HepG2 (cell line): ENCODE results near the gene BORCS5. TPM values are rescaled to one million over a fixed set of nuclear protein-coding genes. Genes with fewer than 3 reads are reported as not detected.

Source experiments
- ATAC-seq: fragments of 200-7000 bp; cut with Tn5 transposase; 3 replicates; pipeline ENCODE4 v1.9.1; 2020; ENCODE audit warnings: mild to moderate bottlenecking, moderate library complexity
- BruUV-seq: library from RNA; stranded (reverse); fragments of 400-500 nt; replicated peaks from 2 replicates; lab custom pipeline; 2021; lab: Mats Ljungman, UMichigan
- CTCF ChIA-PET: fragments of 300-600 bp; formaldehyde crosslinking; extraction: SDS; loops from one replicate; lab custom pipeline; 2021; ENCODE audit warnings: low total read pairs, inconsistent platforms, low intra/inter-chr PET ratio; lab: Yijun Ruan, JAX
- POLR2A ChIA-PET: fragments of 350-600 bp; sonication (Branson Sonifier 250); formaldehyde crosslinking; loops from one replicate; lab custom pipeline; 2020; ENCODE audit warnings: antibody characterized with exemption, inconsistent platforms; lab: Yijun Ruan, JAX
- DNase-seq: peaks from one replicate; pipeline ENCODE4 v3.0.0-alpha.2; 2015; ENCODE audit warnings: low spot score
- FAIRE-seq: peaks from 3 replicates; lab custom pipeline; 2011; peaks lifted over from hg19 to GRCh38; lab: Jason Lieb, UNC
- H2AFZ ChIP-seq: one replicate; pipeline ENCODE4 v1.6.1; 2011; ENCODE audit warnings: low read length, inconsistent platforms
- H3K27ac ChIP-seq: fragments of 300-600 bp; 3 replicates; pipeline ENCODE4 v1.8.0; 2011; ENCODE audit warnings: mixed run types, mild to moderate bottlenecking, mixed read lengths, low read length, inconsistent platforms; ENCODE audit not compliant: insufficient read depth; ENCODE audit errors: extremely low read length
- H3K27me3 ChIP-seq, 2 experiments: fragments of 200-600 bp in 1 of 2; 2 replicates in 1 of 2; 3 replicates in 1 of 2; pipeline versions ENCODE4 v1.6.0 to v1.8.0; 2011; ENCODE audit warnings: low read length in 2 of 2, mild to moderate bottlenecking in 2 of 2, moderate library complexity in 2 of 2, inconsistent platforms in 1 of 2; ENCODE audit not compliant: insufficient read depth in 2 of 2, control insufficient read depth in 1 of 2
- H3K36me3 ChIP-seq, 2 experiments: fragments of 200-600 bp in 1 of 2; replicated peaks in 1 of 2; 2 replicates in 1 of 2; 3 replicates in 1 of 2; pipeline versions ENCODE4 v1.5.1 to v1.8.0; 2011; ENCODE audit warnings: low read length in 2 of 2, inconsistent platforms in 1 of 2; ENCODE audit not compliant: insufficient read depth in 2 of 2, control insufficient read depth in 1 of 2
- H3K4me1 ChIP-seq: 2 replicates; pipeline ENCODE4 v1.5.1; 2012; ENCODE audit warnings: low read length, inconsistent platforms; ENCODE audit not compliant: insufficient read depth
- H3K4me2 ChIP-seq: 2 replicates; pipeline ENCODE4 v1.6.0; 2011; ENCODE audit warnings: low read depth, low read length, inconsistent platforms
- H3K4me3 ChIP-seq, 3 experiments: fragments of 200-600 bp in 1 of 3; sonication (generic), shearing (Covaris generic) in 1 of 3; replicated peaks in 1 of 3; 2 replicates each; pipeline ENCODE4 v1.5.1; 2011 to 2016; ENCODE audit warnings: low read length in 3 of 3, inconsistent platforms in 2 of 3, low read depth in 2 of 3, mild to moderate bottlenecking in 2 of 3, control low read depth in 1 of 3, mixed read lengths in 1 of 3; ENCODE audit not compliant: insufficient read depth in 1 of 3
- H3K79me2 ChIP-seq: one replicate; pipeline ENCODE4 v1.6.1; 2011; ENCODE audit warnings: low read length, inconsistent platforms; ENCODE audit not compliant: insufficient read depth
- H3K9ac ChIP-seq: 2 replicates; pipeline ENCODE4 v1.6.0; 2011; ENCODE audit warnings: mild to moderate bottlenecking, low read depth, low read length, inconsistent platforms; ENCODE audit not compliant: insufficient read depth
- H3K9me3 ChIP-seq: 2 replicates; pipeline ENCODE4 v1.5.1; 2012; ENCODE audit warnings: mild to moderate bottlenecking, low read length
- H4K20me1 ChIP-seq: 2 replicates; pipeline ENCODE4 v1.6.0; 2011; ENCODE audit warnings: inconsistent platforms, mild to moderate bottlenecking, low read length, moderate library complexity; ENCODE audit not compliant: insufficient read depth
- ARID3A ChIP-seq: IDR thresholded peaks from 2 replicates; pipeline ENCODE4 v1.6.1; 2012; ENCODE audit warnings: low read depth, low read length, improper control_type of control experiment
- ARNT ChIP-seq: fragments of 450-650 bp; IDR thresholded peaks from 2 replicates; pipeline ENCODE4 v1.6.1; 2017
- ATF7 ChIP-seq, 2 experiments: fragments of 450-650 bp in 1 of 2; sonication (generic) in 1 of 2; formaldehyde crosslinking in 1 of 2; IDR thresholded peaks; 2 replicates each; pipeline versions ENCODE4 v1.4.0 to v1.6.1; 2016 to 2020; ENCODE audit warnings: antibody characterized with exemption in 1 of 2, mild to moderate bottlenecking in 1 of 2, missing genetic modification reagents in 1 of 2
- CTCF ChIP-seq: sonication (generic); formaldehyde crosslinking; IDR thresholded peaks from 2 replicates; pipeline ENCODE4 v1.5.0; 2020; ENCODE audit warnings: mild to moderate bottlenecking, missing genetic modification reagents, moderate library complexity
- MEIS2 ChIP-seq: sonication (generic); formaldehyde crosslinking; IDR thresholded peaks from 2 replicates; pipeline ENCODE4 v1.9.0; 2021; ENCODE audit warnings: mild to moderate bottlenecking, missing genetic modification reagents
- MTA1 ChIP-seq: sonication (generic); formaldehyde crosslinking; IDR thresholded peaks from 2 replicates; pipeline ENCODE4 v1.4.0; 2020; ENCODE audit warnings: missing genetic modification reagents, mild to moderate bottlenecking, borderline replicate concordance
- MYNN ChIP-seq: sonication (generic); formaldehyde crosslinking; IDR thresholded peaks from 2 replicates; pipeline ENCODE4 v1.4.0; 2020; ENCODE audit warnings: mild to moderate bottlenecking, low read depth, missing genetic modification reagents
- NFIB ChIP-seq: sonication (generic); formaldehyde crosslinking; IDR thresholded peaks from 2 replicates; pipeline ENCODE4 v1.9.0; 2021; ENCODE audit warnings: missing genetic modification reagents, mild to moderate bottlenecking, borderline replicate concordance
- PHF21A ChIP-seq: sonication (generic); formaldehyde crosslinking; IDR thresholded peaks from 2 replicates; pipeline ENCODE4 v1.5.0; 2020; ENCODE audit warnings: mild to moderate bottlenecking, missing genetic modification reagents
- RAD51 ChIP-seq: fragments of 450-650 bp; IDR thresholded peaks from 2 replicates; pipeline ENCODE4 v1.6.1; 2016; ENCODE audit warnings: borderline replicate concordance
- SMAD1 ChIP-seq: sonication (generic); formaldehyde crosslinking; IDR thresholded peaks from 2 replicates; pipeline ENCODE4 v1.4.0; 2020; ENCODE audit warnings: missing genetic modification reagents, low read depth, mild to moderate bottlenecking, borderline replicate concordance
- ZBTB46 ChIP-seq: sonication (generic); formaldehyde crosslinking; IDR thresholded peaks from 2 replicates; pipeline ENCODE4 v1.4.0; 2020; ENCODE audit warnings: mild to moderate bottlenecking, missing genetic modification reagents, borderline replicate concordance
- ZNF207 ChIP-seq: fragments of 450-650 bp; IDR thresholded peaks from 2 replicates; pipeline ENCODE4 v1.6.1; 2016; ENCODE audit warnings: antibody characterized with exemption, borderline replicate concordance
- ZNF256 ChIP-seq: sonication (generic); formaldehyde crosslinking; conservative IDR thresholded peaks from 2 replicates; pipeline ENCODE4 v1.4.0; 2020; ENCODE audit warnings: missing genetic modification reagents
- ZNF567 ChIP-seq: sonication (generic); formaldehyde crosslinking; IDR thresholded peaks from 2 replicates; pipeline ENCODE4 v1.8.1; 2023; ENCODE audit warnings: mild to moderate bottlenecking, missing genetic modification reagents, borderline replicate concordance
- WGBS: methylation state at CpG from one replicate; pipeline ENCODE4 v1.1.6; 2017; ENCODE audit warnings: low lambda C conversion rate; 5-methylcytosine and 5-hydroxymethylcytosine counted together
- in situ Hi-C: cut with HindIII; loops from 2 replicates; pipeline ENCODE4 v1.10.0; 2017; ENCODE audit warnings: low pct_unique_long_range_greater_than_20kb; ENCODE audit not compliant: extremely low pct_ligation_motif_present
- intact Hi-C: fragments of 100-400 bp; cut with micrococcal nuclease; formaldehyde crosslinking; loops from one replicate; pipeline ENCODE4 v1.10.0; 2022; ENCODE audit not compliant: unreplicated experiment
- polyA plus RNA-seq, 8 experiments: library from polyadenylated mRNA; depleted of rRNA in 3 of 8; stranded (reverse) in 7 of 8; unstranded in 1 of 8; fragments of >200 nt; fragmentation: Illumina TruSeq in 4 of 8; extraction: Trizol in 4 of 8; gene quantifications; 2 replicates each; pipeline versions ENCODE4 v1.2.1 to v1.2.3, GENCODE V29; 2011 to 2016; ENCODE audit warnings: low read depth in 4 of 8, missing spikeins in 1 of 8, mixed read lengths in 1 of 8; ENCODE audit not compliant: insufficient read depth in 1 of 8
- total RNA-seq, 5 experiments: library from RNA; depleted of rRNA; stranded (reverse); fragments of >200 nt; fragmentation: Illumina TruSeq; extraction: Trizol; gene quantifications; 2 replicates each; pipeline ENCODE4 v1.2.3, GENCODE V29; 2016; ENCODE audit warnings: low read depth in 1 of 5
- TF ChIP-seq, protein P1 (sequence below): fragments of 450-650 bp; IDR thresholded peaks from 2 replicates; pipeline ENCODE4 v1.6.1; 2016

BORCS5 gene
- total and polyA plus RNA-seq, 2 of the 13 experiments (the other 11 are each of a cell fraction or from before 2014, with no cell fraction given), result 3.9 to 4.7 TPM

GRCh38 chr12:12349711-12350665 is 6.9 kb upstream of the BORCS5 start, which contains the start of gene MANSC1:
MANSC1 (minus strand) TSS chr12:12350242; CDS start chr12:12343314, 6,928 bp downstream.
- BruUV-seq, result no TSS peak
- no peak for FAIRE-seq
- Histone ChIP-seq H4K20me1 (no peaks in the 10 kb centered on the region), H2AFZ (peak within 1 kb of the TSS; percentile 90), H3K79me2 (no peaks in the 10 kb centered on the region), H3K27me3 (no peaks in the 10 kb centered on the region), H3K4me3 (peak within 1 kb of the TSS; percentile 65 to 83 (median 71)), H3K4me1 (peaks cover 53% of the 10 kb centered on the region), H3K27ac (peak within 1 kb of the TSS; percentile 52), H3K36me3 (no peaks in the 10 kb centered on the region), H3K9me3 (no peaks in the 10 kb centered on the region), H3K9ac (peak within 1 kb of the TSS; percentile 64), H3K4me2 (peak within 1 kb of the TSS; percentile 93)
- WGBS, result 0% methylated on average over 3 of the region's 68 CpGs
- POLR2A ChIA-PET, result interaction anchor here (0.7 to 2.5 kb wide), 7 partner anchors 8 to 83 kb away, joined by 3 to 8 read pairs (median 5); partner anchors contain the start of gene LRP6
- intact Hi-C loops, result no loop called here
- peak; percentile 24 for DNase-seq
- peak; percentile 83 for ATAC-seq
- CTCF ChIA-PET, result no interaction called here
- in situ Hi-C loops, result no loop called here
- TF ChIP-seq ZNF567 (CRISPR knock-in tag) (no peak), MEIS2 (CRISPR knock-in tag) (no peak; the same call in none of the 2 replicates), NFIB (CRISPR knock-in tag) (no peak), ZBTB46 (CRISPR knock-in tag) (no peak), CTCF (CRISPR knock-in tag) (peak; percentile 38), ARID3A (no peak), ARNT (no peak), ATF7 (IDR thresholded peaks at IDR 0.05) (no peak), ATF7 (CRISPR knock-in tag; IDR thresholded peaks at IDR 0.05) (0 out of 2 replicates have a peak, but pooled peaks have one; percentile 52), ZNF256 (CRISPR knock-in tag) (no peak), MYNN (CRISPR knock-in tag) (no peak), MTA1 (CRISPR knock-in tag) (no peak), PHF21A (CRISPR knock-in tag) (no peak), ZNF207 (no peak), SMAD1 (CRISPR knock-in tag) (peak; percentile 39; the same call in 1 of the 2 replicates), RAD51 (no peak)
- TF ChIP-seq, protein P1, sequence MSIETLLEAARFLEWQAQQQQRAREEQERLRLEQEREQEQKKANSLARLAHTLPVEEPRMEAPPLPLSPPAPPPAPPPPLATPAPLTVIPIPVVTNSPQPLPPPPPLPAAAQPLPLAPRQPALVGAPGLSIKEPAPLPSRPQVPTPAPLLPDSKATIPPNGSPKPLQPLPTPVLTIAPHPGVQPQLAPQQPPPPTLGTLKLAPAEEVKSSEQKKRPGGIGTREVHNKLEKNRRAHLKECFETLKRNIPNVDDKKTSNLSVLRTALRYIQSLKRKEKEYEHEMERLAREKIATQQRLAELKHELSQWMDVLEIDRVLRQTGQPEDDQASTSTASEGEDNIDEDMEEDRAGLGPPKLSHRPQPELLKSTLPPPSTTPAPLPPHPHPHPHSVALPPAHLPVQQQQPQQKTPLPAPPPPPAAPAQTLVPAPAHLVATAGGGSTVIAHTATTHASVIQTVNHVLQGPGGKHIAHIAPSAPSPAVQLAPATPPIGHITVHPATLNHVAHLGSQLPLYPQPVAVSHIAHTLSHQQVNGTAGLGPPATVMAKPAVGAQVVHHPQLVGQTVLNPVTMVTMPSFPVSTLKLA, result no peak
